GM23338 (cell line): ENCODE results near the gene UHMK1. TPM values are rescaled to one million over a fixed set of nuclear protein-coding genes. Genes with fewer than 3 reads are reported as not detected.

ENCODE experiments used
- ATAC-seq: fragments of 200-7000 bp; cut with Tn5 transposase; 3 replicates; pipeline ENCODE4 v1.9.1; 2020
- DNase-seq: peaks from one replicate; pipeline ENCODE4 v3.0.0-alpha.2; 2015; ENCODE audit warnings: low spot score
- H2AFZ ChIP-seq: fragments of 200-600 bp; sonication (generic); 2 replicates; pipeline ENCODE4 v1.8.0; 2016; ENCODE audit warnings: antibody characterized with exemption, mild to moderate bottlenecking, moderate library complexity
- H3F3A ChIP-seq: fragments of 200-600 bp; sonication (generic); replicated peaks from 2 replicates; pipeline ENCODE4 v1.8.0; 2017; ENCODE audit warnings: antibody characterized with exemption, mixed run types, low read depth
- H3K27ac ChIP-seq: fragments of 200-600 bp; sonication (generic); 2 replicates; pipeline ENCODE4 v1.6.1; 2016; ENCODE audit warnings: low read depth
- H3K27me3 ChIP-seq: fragments of 200-600 bp; sonication (generic); 2 replicates; pipeline ENCODE4 v1.8.0; 2016; ENCODE audit warnings: mild to moderate bottlenecking, mixed run types, moderate library complexity; ENCODE audit not compliant: insufficient read depth
- H3K36me3 ChIP-seq: fragments of 200-600 bp; sonication (generic); 2 replicates; pipeline ENCODE4 v1.8.0; 2016; ENCODE audit warnings: mild to moderate bottlenecking; ENCODE audit not compliant: insufficient read depth
- H3K4me1 ChIP-seq: fragments of 200-600 bp; sonication (generic); 2 replicates; pipeline ENCODE4 v1.8.0; 2016; ENCODE audit warnings: mild to moderate bottlenecking, moderate library complexity; ENCODE audit not compliant: insufficient read depth
- H3K4me2 ChIP-seq: fragments of 200-600 bp; sonication (generic); 2 replicates; pipeline ENCODE4 v1.7.1; 2017; ENCODE audit warnings: mixed run types
- H3K4me3 ChIP-seq: fragments of 200-600 bp; sonication (generic); 2 replicates; pipeline ENCODE4 v1.6.1; 2016; ENCODE audit warnings: mixed run types
- H3K79me2 ChIP-seq: fragments of 200-600 bp; sonication (generic); replicated peaks from 2 replicates; pipeline ENCODE4 v1.8.0; 2017; ENCODE audit warnings: mild to moderate bottlenecking; ENCODE audit not compliant: insufficient read depth
- H3K9me2 ChIP-seq: fragments of 200-600 bp; sonication (generic); 2 replicates; pipeline ENCODE4 v1.8.0; 2017; ENCODE audit not compliant: insufficient read depth
- H4K20me1 ChIP-seq: fragments of 200-600 bp; sonication (generic); replicated peaks from 2 replicates; pipeline ENCODE4 v1.8.0; 2017; ENCODE audit warnings: mild to moderate bottlenecking; ENCODE audit not compliant: insufficient read depth
- H3K27ac Mint-ChIP-seq: 2 replicates; pipeline ENCODE4 v1.8.0; 2020; ENCODE audit warnings: inconsistent platforms, mild to moderate bottlenecking, moderate library complexity, mixed read lengths
- H3K27me3 Mint-ChIP-seq: 3 replicates; pipeline ENCODE4 v1.8.0; 2022; ENCODE audit warnings: low read depth, mild to moderate bottlenecking, moderate library complexity, mixed read lengths, inconsistent platforms; ENCODE audit not compliant: insufficient read depth, poor library complexity
- H3K36me3 Mint-ChIP-seq: 3 replicates; pipeline ENCODE4 v1.8.0; 2021; ENCODE audit warnings: low read depth, mild to moderate bottlenecking, inconsistent platforms, moderate library complexity, mixed read lengths
- H3K4me1 Mint-ChIP-seq: 3 replicates; pipeline ENCODE4 v1.8.0; 2020; ENCODE audit warnings: mild to moderate bottlenecking, inconsistent platforms, mixed read lengths
- H3K4me3 Mint-ChIP-seq: 3 replicates; pipeline ENCODE4 v1.8.0; 2021; ENCODE audit warnings: moderate library complexity, mild to moderate bottlenecking, inconsistent platforms, mixed read lengths
- H3K9me3 Mint-ChIP-seq: 3 replicates; pipeline ENCODE4 v1.8.0; 2020; ENCODE audit warnings: moderate library complexity, mild to moderate bottlenecking, inconsistent platforms, mixed read lengths
- CREB1 ChIP-seq: fragments of 250-450 bp; sonication (Bioruptor Pico); IDR thresholded peaks from 2 replicates; pipeline ENCODE4 v1.5.0; 2020; ENCODE audit warnings: low read depth, mild to moderate bottlenecking, moderate library complexity
- CTCF ChIP-seq, 2 experiments: fragments of 200-600 bp in 1 of 2; sonication (generic) in 1 of 2; conservative IDR thresholded peaks; 2 replicates each; pipeline versions ENCODE4 v1.5.1 to v1.6.1; 2016 to 2017; ENCODE audit warnings: antibody characterized with exemption in 2 of 2, low read depth in 2 of 2, mild to moderate bottlenecking in 2 of 2, moderate library complexity in 1 of 2
- ETS1 ChIP-seq: IDR thresholded peaks from 2 replicates; pipeline ENCODE4 v1.6.1; 2016; ENCODE audit warnings: antibody characterized with exemption
- EZH2 ChIP-seq: fragments of 200-600 bp; sonication (generic); IDR thresholded peaks from one replicate; pipeline ENCODE4 v1.8.0; 2017; ENCODE audit warnings: antibody characterized with exemption, mild to moderate bottlenecking, low read depth; ENCODE audit not compliant: unreplicated experiment
- EZH2phosphoT487 ChIP-seq: fragments of 200-600 bp; sonication (generic); IDR thresholded peaks from one replicate; pipeline ENCODE4 v1.8.1; 2018; ENCODE audit warnings: antibody characterized with exemption; ENCODE audit not compliant: unreplicated experiment
- JUNB ChIP-seq: IDR thresholded peaks from one replicate; pipeline ENCODE4 v1.6.1; 2016; ENCODE audit warnings: antibody characterized with exemption; ENCODE audit not compliant: unreplicated experiment
- NANOG ChIP-seq: IDR thresholded peaks from 2 replicates; pipeline ENCODE4 v1.6.1; 2016; ENCODE audit warnings: antibody characterized with exemption, borderline replicate concordance
- POLR2AphosphoS5 ChIP-seq: IDR thresholded peaks from 2 replicates; pipeline ENCODE4 v1.6.1; 2016; ENCODE audit warnings: antibody characterized with exemption, low read depth
- REST ChIP-seq: IDR thresholded peaks from one replicate; pipeline ENCODE4 v1.6.1; 2018; ENCODE audit warnings: antibody characterized with exemption; ENCODE audit not compliant: unreplicated experiment
- STAT1 ChIP-seq: IDR thresholded peaks from one replicate; pipeline ENCODE4 v1.6.1; 2016; ENCODE audit warnings: antibody characterized with exemption; ENCODE audit not compliant: unreplicated experiment
- ZNF114 ChIP-seq: fragments of 250-450 bp; sonication (Bioruptor Pico); IDR thresholded peaks from 2 replicates; pipeline ENCODE4 v1.5.0; 2020; ENCODE audit warnings: mild to moderate bottlenecking, moderate library complexity
- ZNF331 ChIP-seq: fragments of 250-450 bp; sonication (Bioruptor Pico); IDR thresholded peaks from 2 replicates; pipeline ENCODE4 v1.5.0; 2020; ENCODE audit warnings: low read depth, mild to moderate bottlenecking, moderate library complexity
- ZNF462 ChIP-seq: fragments of 250-450 bp; sonication (Bioruptor Pico); IDR thresholded peaks from 2 replicates; pipeline ENCODE4 v1.5.0; 2020; ENCODE audit warnings: mild to moderate bottlenecking, moderate library complexity
- polyA plus RNA-seq: library from polyadenylated mRNA; unstranded; fragments of >200 nt; fragmentation: Nextera tagmentation; extraction: Ambion mirVana; gene quantifications from 2 replicates; pipeline ENCODE4 v1.2.1, GENCODE V29; 2016
- total RNA-seq: library from RNA; depleted of rRNA; stranded (reverse); fragments of >200 nt; shearing (Covaris generic); gene quantifications from 2 replicates; pipeline ENCODE4 v1.2.3, GENCODE V29; 2014

UHMK1 gene
- total and polyA plus RNA-seq, 2 experiments from 2014 or later, result 8.6 to 28.3 TPM

- H3K4me1 ChIP-seq, result no peaks in the 10 kb centered on the region
- no peaks in the 10 kb centered on the region for H4K20me1 ChIP-seq
- H2AFZ ChIP-seq, result no peak overlapping the region
- H3K4me2 ChIP-seq, result no peak overlapping the region
- no peak for ATAC-seq
- no peak overlapping the region for H3K4me3 Mint-ChIP-seq
- no peaks in the 10 kb centered on the region for H3K9me2 ChIP-seq
- no peaks in the 10 kb centered on the region for H3K79me2 ChIP-seq
- no peak for TF ChIP-seq ZNF462 (CRISPR knock-in tag)
- no peak for TF ChIP-seq POLR2AphosphoS5
- TF ChIP-seq NANOG, result no peak
- TF ChIP-seq ZNF114, result no peak
- TF ChIP-seq EZH2, result no peak
- TF ChIP-seq EZH2phosphoT487, result no peak
- no peak for TF ChIP-seq REST
- TF ChIP-seq CTCF (conservative IDR thresholded peaks at IDR 0.05; ENCODE audit: low read depth in 2 of 2), result no peak
- TF ChIP-seq ZNF331 (CRISPR knock-in tag), result no peak
- TF ChIP-seq JUNB, result no peak
- no peak for TF ChIP-seq STAT1
- no peak for TF ChIP-seq ETS1
- no peak for TF ChIP-seq CREB1
- no peaks in the 10 kb centered on the region; the same call in 2 of the 3 replicates for H3K36me3 Mint-ChIP-seq
- no peaks in the 10 kb centered on the region for H3K27me3 ChIP-seq
- no peak overlapping the region for H3K4me3 ChIP-seq
- H3K9me3 Mint-ChIP-seq, result no peaks in the 10 kb centered on the region
- no peak overlapping the region for H3K27ac ChIP-seq
- H3K27ac Mint-ChIP-seq, result no peak overlapping the region
- H3K27me3 Mint-ChIP-seq, result peaks cover 2% of the 10 kb centered on the region
- no peak for DNase-seq
- no peaks in the 10 kb centered on the region for H3F3A ChIP-seq
- H3K4me1 Mint-ChIP-seq, result no peaks in the 10 kb centered on the region
- H3K36me3 ChIP-seq, result no peaks in the 10 kb centered on the region
These were observed 38.9 kb downstream of the UHMK1 start for GRCh38 chr1:162536511-162536910.
